Fibroblast of skin of right quadriceps (primary cell): ENCODE measurements around the gene GPR162.
"Not testable (repeated sequence)": the region's sequence is repeated elsewhere in the genome, so short reads cannot be mapped to it uniquely, and the experiment has no call there.

Experiments used
- DNase-seq: peaks from one replicate; pipeline ENCODE4 v3.0.0-alpha.2; 2013

The GPR162 gene

GRCh38 chr12:6863033-6863432, 41.4 kb downstream of the GPR162 start:
- DNase-seq, result no peak

DNA sequence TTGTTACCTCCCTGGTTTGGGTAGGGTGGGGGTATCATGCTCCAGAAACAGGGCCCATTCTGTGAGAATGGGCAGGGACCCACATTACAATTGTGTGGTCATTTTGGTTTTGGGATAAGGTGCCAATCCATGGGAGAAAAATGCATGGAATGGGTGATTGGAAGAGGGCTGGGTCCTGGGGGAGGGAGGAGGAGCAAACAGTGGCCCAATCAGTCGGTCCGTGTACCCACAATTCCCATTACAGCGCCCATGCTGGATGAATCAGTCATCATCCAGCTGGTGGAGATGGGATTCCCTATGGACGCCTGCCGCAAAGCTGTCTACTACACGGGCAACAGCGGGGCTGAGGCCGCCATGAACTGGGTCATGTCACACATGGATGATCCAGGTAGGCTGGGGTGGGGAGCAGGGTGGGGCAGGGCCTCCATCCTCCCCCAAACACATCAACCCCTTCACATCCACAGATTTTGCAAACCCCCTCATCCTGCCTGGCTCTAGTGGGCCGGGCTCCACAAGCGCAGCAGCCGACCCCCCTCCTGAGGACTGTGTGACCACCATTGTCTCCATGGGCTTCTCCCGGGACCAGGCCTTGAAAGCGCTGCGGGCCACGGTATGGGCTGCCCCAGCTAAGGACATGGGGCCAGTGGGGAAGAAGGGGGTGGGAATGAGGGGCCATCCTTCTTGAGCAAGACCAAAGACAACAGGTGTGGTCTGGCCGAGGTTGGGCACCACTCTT, 42.1 kb downstream of the GPR162 start:
- DNase-seq, result no peak

GRCh38 chr12:6865307-6865706, 43.7 kb downstream of the GPR162 start:
- DNase-seq, result not testable (repeated sequence)

DNA sequence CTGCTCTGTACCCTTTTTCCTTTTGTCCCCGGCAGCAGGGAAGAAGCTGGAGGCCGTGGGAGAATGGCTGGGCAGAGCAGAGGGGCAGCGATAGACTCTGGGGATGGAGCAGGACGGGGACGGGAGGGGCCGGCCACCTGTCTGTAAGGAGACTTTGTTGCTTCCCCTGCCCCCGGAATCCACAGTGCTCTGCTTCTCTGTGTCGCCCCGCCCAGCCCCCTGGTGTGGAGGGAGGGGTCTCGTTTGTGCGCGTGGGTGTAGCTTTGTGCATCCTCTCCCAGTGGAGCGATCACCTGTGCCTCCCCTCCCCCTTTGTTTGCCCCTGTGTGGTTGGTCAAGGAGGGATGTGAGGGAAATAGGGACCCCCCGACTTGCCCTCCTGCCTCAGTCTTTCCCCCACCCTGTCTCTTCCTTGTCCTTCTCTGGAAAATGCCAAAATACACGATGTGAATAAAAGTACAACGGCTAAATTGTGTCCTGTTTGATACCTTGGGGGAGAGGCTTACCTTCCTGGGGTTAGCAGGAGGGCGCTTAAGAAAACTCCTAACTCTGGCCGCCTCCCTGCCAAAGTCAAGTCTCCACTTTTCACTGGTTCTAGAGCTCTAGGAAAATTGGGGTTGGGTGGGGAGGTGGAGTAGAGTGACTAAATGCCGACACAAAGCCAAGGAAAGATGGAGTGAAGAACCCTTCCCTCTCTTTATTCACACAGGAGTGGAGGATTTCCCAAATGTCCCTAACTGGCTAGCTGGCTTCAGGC, 44.7 kb downstream of the GPR162 start:
- DNase-seq, result no peak

DNA sequence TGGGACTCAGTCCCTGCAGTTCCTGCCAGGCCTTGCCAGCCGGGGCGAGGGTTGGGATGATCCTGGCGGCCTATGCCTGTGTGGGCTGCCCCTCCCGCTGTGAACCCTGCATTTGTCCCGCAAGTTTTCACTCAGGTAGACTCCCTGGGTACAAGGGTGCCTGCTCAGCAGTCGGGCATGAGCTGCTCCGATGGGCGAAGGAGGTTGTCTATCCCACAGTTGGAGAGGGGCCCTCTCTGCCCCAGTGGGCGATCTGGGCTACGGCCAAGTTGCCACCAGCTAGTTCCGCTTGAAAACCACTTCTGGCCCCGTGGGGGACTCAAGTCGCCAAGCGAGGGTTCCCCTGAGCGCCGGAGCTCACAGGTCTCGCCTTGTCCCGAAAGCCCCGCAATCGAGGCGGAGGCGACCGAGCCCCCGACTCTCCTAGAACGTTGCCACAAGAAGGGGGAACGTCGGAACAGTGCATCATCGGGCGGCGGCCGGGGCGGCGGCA, 45.3 kb downstream of the GPR162 start:
- DNase-seq, result no peak

- peak; percentile 77 for DNase-seq
Measured at GRCh38 chr12:6867413-6868210, 46.0 kb downstream of the GPR162 start, which contains the start of gene TPI1. Gene TPI1, plus strand, starts transcription at chr12:6867531. Its CDS starts 36 bp downstream, at chr12:6867567.

- no peak for DNase-seq
Measured at GRCh38 chr12:6868211-6869048, 46.8 kb downstream of the GPR162 start.

- peak; percentile 69 for DNase-seq
Measured at GRCh38 chr12:6869049-6870021, 47.7 kb downstream of the GPR162 start.

- not testable (repeated sequence) for DNase-seq
Measured at GRCh38 chr12:6870304-6870703, 48.7 kb downstream of the GPR162 start.

DNA sequence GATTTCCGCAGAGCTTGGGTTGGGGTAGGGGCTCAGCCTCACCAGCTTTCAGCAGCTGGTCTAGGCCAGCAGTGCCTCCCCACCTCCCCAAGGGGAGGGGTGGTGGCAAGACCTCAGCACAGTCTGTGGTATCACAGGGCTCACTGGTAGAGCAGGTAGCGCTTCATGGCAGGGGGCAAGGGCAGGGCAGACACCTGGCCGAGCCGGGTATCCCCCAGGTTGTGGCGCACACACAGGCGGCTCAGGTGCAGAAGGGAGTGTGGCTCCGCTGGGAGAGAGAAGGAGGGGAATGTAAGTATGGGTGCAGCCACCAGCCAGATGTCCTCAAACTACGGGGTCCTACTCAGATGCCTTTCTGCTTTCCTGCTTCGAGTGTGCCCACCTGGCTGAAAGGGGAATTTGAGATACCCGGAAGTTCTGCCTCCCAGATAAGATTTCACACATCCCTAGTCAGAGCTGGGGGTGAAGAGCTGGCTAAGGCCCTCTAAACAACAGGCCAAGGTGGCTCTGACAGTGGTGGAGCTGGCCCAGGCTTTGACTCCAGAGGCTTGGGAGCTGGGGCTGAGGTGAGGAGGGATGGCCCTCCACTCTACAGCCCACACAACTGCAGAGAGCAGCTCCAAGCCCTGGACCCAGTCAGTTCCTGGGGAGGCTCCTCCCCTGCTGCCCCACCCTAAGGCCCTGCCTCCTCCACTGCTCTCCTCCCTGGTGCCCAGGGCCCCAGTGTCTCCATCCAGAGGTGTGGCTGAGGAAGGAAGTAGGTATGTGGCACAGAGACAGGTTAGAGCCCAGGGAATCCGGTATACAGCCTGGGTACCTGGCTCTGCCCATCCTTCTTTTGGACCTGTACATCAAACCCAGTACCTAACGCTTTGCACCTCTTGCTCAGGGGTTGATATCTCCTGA, 49.7 kb downstream of the GPR162 start:
- DNase-seq, result no peak

GRCh38 chr12:6872073-6873048, 50.7 kb downstream of the GPR162 start:
- peak; percentile 70 for DNase-seq

DNA sequence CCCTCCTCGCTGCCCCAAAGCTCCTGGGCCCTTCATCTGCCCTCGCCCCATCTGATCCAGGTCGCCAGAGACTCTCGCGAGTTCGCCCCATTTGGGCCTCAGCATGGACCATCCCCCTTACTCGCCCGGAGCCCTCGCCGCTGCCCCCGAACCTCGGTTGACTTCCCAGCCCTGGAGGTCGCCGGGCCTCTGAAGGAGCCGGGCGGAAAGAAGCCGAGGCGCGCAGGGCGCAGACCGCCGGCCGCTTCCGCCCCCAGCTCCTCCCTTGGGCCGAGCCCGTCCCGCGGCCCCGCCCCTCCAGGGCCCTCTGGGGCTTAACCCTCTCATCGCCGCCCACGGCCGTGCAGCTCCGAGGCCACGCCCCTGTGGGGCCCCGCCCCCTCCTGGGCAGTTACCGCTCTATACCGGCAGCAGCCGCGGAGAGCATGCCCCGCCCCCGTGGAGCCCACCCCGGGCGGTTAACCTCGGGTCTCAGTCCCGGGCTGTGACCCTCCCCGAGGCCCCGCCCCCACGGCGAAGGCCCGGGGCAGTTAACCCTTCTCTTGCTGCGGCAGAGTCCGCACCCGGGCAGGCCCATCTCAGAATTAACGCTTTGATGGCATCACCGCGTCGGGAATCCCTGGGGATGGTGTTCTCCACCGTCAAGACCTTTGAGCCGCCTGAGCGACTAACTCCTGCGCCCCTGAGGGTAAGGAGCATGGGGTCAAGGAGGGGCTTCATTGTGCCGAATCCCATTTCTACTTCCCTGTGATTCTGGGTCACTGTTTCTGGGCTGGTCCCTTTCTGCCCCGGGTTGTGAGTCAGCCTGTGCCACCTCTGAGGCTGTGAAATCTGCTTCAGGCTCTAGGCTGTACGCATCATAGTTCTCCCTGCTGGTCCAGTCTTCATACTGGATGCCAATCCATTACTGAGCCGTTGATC, 51.7 kb downstream of the GPR162 start, which contains the start of gene SPSB2:
SPSB2 (minus strand) TSS at position 210 of the 921 bp plus-strand sequence. CDS start 402 bp downstream, outside the sequence.
- peak; percentile 93 for DNase-seq

DNA sequence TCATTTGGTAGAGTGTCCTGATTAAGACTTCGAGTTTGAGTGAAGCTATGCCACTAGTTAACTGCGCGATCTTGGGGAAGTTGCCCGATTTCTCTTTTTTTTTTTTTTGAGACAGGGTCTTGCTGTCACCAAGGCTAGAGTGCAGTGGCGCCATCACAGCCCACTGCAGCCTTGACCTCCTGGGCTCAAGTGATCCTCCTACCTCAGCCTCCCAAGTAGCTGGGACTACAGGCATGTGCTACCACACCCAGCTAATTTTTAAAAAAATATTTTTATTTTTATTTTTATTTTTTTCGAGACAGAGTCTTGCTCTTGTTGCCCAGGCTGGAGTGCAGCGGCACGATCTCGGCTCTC, 52.4 kb downstream of the GPR162 start:
- not testable (repeated sequence) for DNase-seq
